CD4-positive, alpha-beta T cell (primary cell): Measurements from ENCODE around the gene KIAA0232. TPM values are rescaled to one million over a fixed set of nuclear protein-coding genes. Genes with fewer than 3 reads are reported as not detected.

ENCODE experiments used
- ATAC-seq: fragments of 200-7000 bp; cut with Tn5 transposase; one replicate; pipeline ENCODE4 v1.10.0; 2022; ENCODE audit warnings: mild to moderate bottlenecking; ENCODE audit not compliant: poor library complexity
- CTCF ChIA-PET: fragments of 350-600 bp; sonication (Branson Sonifier 250); formaldehyde crosslinking; loops from one replicate; lab custom pipeline; 2021; ENCODE audit warnings: antibody characterized with exemption, inconsistent platforms; lab: Charles Lee
- POLR2A ChIA-PET: fragments of 350-600 bp; sonication (Branson Sonifier 250); formaldehyde crosslinking; loops from one replicate; lab custom pipeline; 2021; ENCODE audit warnings: antibody characterized with exemption, inconsistent platforms; lab: Charles Lee
- DNase-seq, 14 experiments: peaks; one replicate each; pipeline ENCODE4 v3.0.0-alpha.2; 2013 to 2020; ENCODE audit warnings: mixed read lengths in 2 of 14
- H3K27ac ChIP-seq, 2 donors: one replicate each; pipeline versions ENCODE4 v1.5.1 to v1.7.0; 2013; ENCODE audit warnings: low read length in 2 of 2, low read depth in 1 of 2, mild to moderate bottlenecking in 1 of 2
- H3K27me3 ChIP-seq, 2 experiments: 1 replicate in 1 of 2; 2 replicates in 1 of 2; pipeline versions ENCODE4 v1.6.1 to v1.7.0; 2013; ENCODE audit warnings: low read length in 2 of 2, control low read depth in 1 of 2, mild to moderate bottlenecking in 1 of 2, moderate library complexity in 1 of 2; ENCODE audit not compliant: insufficient read depth in 2 of 2, control insufficient read depth in 1 of 2
- H3K36me3 ChIP-seq: one replicate; pipeline ENCODE4 v1.6.1; 2013; ENCODE audit warnings: low read length, control low read depth; ENCODE audit not compliant: insufficient read depth
- H3K4me1 ChIP-seq: one replicate; pipeline ENCODE4 v1.6.1; 2013; ENCODE audit warnings: low read length, control low read depth; ENCODE audit not compliant: insufficient read depth
- H3K4me3 ChIP-seq: one replicate; pipeline ENCODE4 v1.5.1; 2013; ENCODE audit warnings: mild to moderate bottlenecking, low read length, moderate library complexity
- H3K9me3 ChIP-seq, 2 experiments: 1 replicate in 1 of 2; 2 replicates in 1 of 2; pipeline versions ENCODE4 v1.6.1 to v1.7.0; 2013; ENCODE audit warnings: low read length in 2 of 2, mild to moderate bottlenecking in 2 of 2, control low read depth in 1 of 2, moderate library complexity in 1 of 2; ENCODE audit not compliant: control insufficient read depth in 1 of 2, insufficient read depth in 1 of 2
- H3K27ac Mint-ChIP-seq: one replicate; pipeline ENCODE4 v1.8.0; 2020; ENCODE audit warnings: mixed read lengths
- H3K27me3 Mint-ChIP-seq: one replicate; pipeline ENCODE4 v1.8.0; 2021; ENCODE audit warnings: mixed read lengths
- H3K36me3 Mint-ChIP-seq: one replicate; pipeline ENCODE4 v1.8.0; 2021; ENCODE audit warnings: low read depth, mixed read lengths
- H3K4me1 Mint-ChIP-seq: one replicate; pipeline ENCODE4 v1.8.0; 2021; ENCODE audit warnings: low read depth, mixed read lengths
- H3K4me3 Mint-ChIP-seq: one replicate; pipeline ENCODE4 v1.8.0; 2020; ENCODE audit warnings: mild to moderate bottlenecking, mixed read lengths
- H3K9me3 Mint-ChIP-seq: one replicate; pipeline ENCODE4 v1.8.0; 2020; ENCODE audit warnings: mixed read lengths
- intact Hi-C, 2 experiments: fragments of 100-400 bp; cut with DNase I in 1 of 2; cut with micrococcal nuclease in 1 of 2; formaldehyde crosslinking; loops; one replicate each; pipeline versions ENCODE4 v1.15.1 to v1.9.0; 2023 to 2025; cut with DNase I, micrococcal nuclease
- total RNA-seq, 174 experiments: library from RNA in 2 of 174; stranded (reverse) in 2 of 174; gene quantifications; one replicate each; pipeline ENCODE4 v1.2.3 and lab custom pipeline; 2021 to 2026
- TF ChIP-seq, protein P1 (sequence below): fragments of 200-600 bp; IDR thresholded peaks from one replicate; pipeline ENCODE4 v1.8.0; 2022; ENCODE audit warnings: antibody characterized with exemption, mild to moderate bottlenecking

Gene KIAA0232
- total RNA-seq, 2 experiments from 2014 or later = 15.3 to 17.8 TPM

- no peak overlapping the region for H3K4me3 Mint-ChIP-seq
- TF ChIP-seq, protein P1, sequence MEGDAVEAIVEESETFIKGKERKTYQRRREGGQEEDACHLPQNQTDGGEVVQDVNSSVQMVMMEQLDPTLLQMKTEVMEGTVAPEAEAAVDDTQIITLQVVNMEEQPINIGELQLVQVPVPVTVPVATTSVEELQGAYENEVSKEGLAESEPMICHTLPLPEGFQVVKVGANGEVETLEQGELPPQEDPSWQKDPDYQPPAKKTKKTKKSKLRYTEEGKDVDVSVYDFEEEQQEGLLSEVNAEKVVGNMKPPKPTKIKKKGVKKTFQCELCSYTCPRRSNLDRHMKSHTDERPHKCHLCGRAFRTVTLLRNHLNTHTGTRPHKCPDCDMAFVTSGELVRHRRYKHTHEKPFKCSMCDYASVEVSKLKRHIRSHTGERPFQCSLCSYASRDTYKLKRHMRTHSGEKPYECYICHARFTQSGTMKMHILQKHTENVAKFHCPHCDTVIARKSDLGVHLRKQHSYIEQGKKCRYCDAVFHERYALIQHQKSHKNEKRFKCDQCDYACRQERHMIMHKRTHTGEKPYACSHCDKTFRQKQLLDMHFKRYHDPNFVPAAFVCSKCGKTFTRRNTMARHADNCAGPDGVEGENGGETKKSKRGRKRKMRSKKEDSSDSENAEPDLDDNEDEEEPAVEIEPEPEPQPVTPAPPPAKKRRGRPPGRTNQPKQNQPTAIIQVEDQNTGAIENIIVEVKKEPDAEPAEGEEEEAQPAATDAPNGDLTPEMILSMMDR = no peak
- no peak overlapping the region for H3K27ac ChIP-seq
- peaks cover 75% of the 10 kb centered on the region for H3K36me3 Mint-ChIP-seq
- ATAC-seq (no peak), DNase-seq (no peak)
- CTCF ChIA-PET = no interaction called here
- no peak overlapping the region for H3K4me3 ChIP-seq
- no peak overlapping the region for H3K27ac Mint-ChIP-seq
- H3K9me3 ChIP-seq = peaks cover 5 to 6% of the 10 kb centered on the region in 2 experiments
- H3K27me3 ChIP-seq = no peaks in the 10 kb centered on the region
- no peaks in the 10 kb centered on the region for H3K9me3 Mint-ChIP-seq
- H3K4me1 ChIP-seq = peaks cover 5% of the 10 kb centered on the region
- POLR2A ChIA-PET = no interaction called here
- H3K36me3 ChIP-seq = peaks cover 25% of the 10 kb centered on the region
- H3K27me3 Mint-ChIP-seq = no peaks in the 10 kb centered on the region
- H3K4me1 Mint-ChIP-seq = peaks cover 6% of the 10 kb centered on the region
- intact Hi-C loops = loop anchor here in 1 of 2 experiments (10.0 kb wide), 1 partner anchor 65 kb away; the partner anchor contains the start of gene KIAA0232
Measured at GRCh38 chr4:6849691-6850090, 67.2 kb downstream of the KIAA0232 start.

DNA sequence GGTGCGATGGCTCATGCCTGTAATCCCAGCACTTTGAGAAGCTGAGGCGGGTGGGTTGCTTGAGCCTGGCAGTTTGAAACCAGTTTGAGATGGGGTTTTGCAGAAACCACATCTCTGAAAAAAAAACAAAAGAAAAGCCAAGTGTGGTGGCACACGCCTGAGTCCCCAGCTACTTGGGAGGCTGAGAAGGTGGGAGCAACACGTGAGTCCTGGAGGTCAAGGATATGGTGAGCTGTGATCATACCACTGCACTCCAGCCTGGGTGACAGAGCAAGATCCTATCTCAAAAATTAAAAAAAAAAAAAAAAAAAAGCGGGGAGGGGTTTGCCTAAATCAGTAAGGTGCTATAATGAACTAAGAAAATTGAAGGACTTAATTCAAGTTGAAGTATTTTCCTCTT lies 68.9 kb downstream of the KIAA0232 start:
- H3K36me3 ChIP-seq = peaks cover 18% of the 10 kb centered on the region
- no peak overlapping the region for H3K27ac Mint-ChIP-seq
- intact Hi-C loops = loop anchor here in 1 of 2 experiments (10.0 kb wide), 1 partner anchor 67 kb away; the partner anchor contains the start of gene KIAA0232
- no peak for ATAC-seq
- peaks cover 67% of the 10 kb centered on the region for H3K36me3 Mint-ChIP-seq
- H3K9me3 Mint-ChIP-seq = no peaks in the 10 kb centered on the region
- peaks cover 16% of the 10 kb centered on the region for H3K4me1 Mint-ChIP-seq
- DNase-seq = no peak
- H3K27ac ChIP-seq = no peak overlapping the region
- H3K4me1 ChIP-seq = peaks cover 10% of the 10 kb centered on the region
- ChIA-PET POLR2A (no interaction called here), CTCF (interaction anchor here (0.7 to 1.9 kb wide), 2 partner anchors 21 to 22 kb away, joined by 3 to 6 read pairs; no protein-coding TSS in a partner anchor)
- H3K4me3 Mint-ChIP-seq = no peak overlapping the region
- no peaks in the 10 kb centered on the region for H3K27me3 Mint-ChIP-seq
- H3K27me3 ChIP-seq = no peaks in the 10 kb centered on the region
- H3K9me3 ChIP-seq = peaks cover 5 to 6% of the 10 kb centered on the region in 2 experiments
- TF ChIP-seq, protein P1 = no peak
- no peak overlapping the region for H3K4me3 ChIP-seq

GRCh38 chr4:6851962-6852361 lies 69.4 kb downstream of the KIAA0232 start:
- no peak for ATAC-seq
- H3K36me3 ChIP-seq = peaks cover 18% of the 10 kb centered on the region
- no peak overlapping the region for H3K4me3 ChIP-seq
- intact Hi-C loops = loop anchor here in 1 of 2 experiments (10.0 kb wide), 1 partner anchor 67 kb away; the partner anchor contains the start of gene KIAA0232
- TF ChIP-seq, protein P1 = no peak
- no peaks in the 10 kb centered on the region for H3K27me3 ChIP-seq
- no peak for DNase-seq
- H3K4me1 ChIP-seq = peaks cover 10% of the 10 kb centered on the region
- H3K4me3 Mint-ChIP-seq = no peak overlapping the region
- POLR2A ChIA-PET = no interaction called here
- CTCF ChIA-PET = interaction anchor here (1.9 kb wide), 1 partner anchor 22 kb away, joined by 6 read pairs; no protein-coding TSS in a partner anchor
- H3K27ac ChIP-seq = no peak overlapping the region
- peaks cover 68% of the 10 kb centered on the region for H3K36me3 Mint-ChIP-seq
- no peak overlapping the region for H3K27ac Mint-ChIP-seq
- H3K4me1 Mint-ChIP-seq = peaks cover 18% of the 10 kb centered on the region
- H3K9me3 ChIP-seq = peaks cover 5 to 6% of the 10 kb centered on the region in 2 experiments
- no peaks in the 10 kb centered on the region for H3K9me3 Mint-ChIP-seq
- H3K27me3 Mint-ChIP-seq = no peaks in the 10 kb centered on the region
